CD4-positive, CD25-positive, alpha-beta regulatory T cell (primary cell): ENCODE measurements around the gene WNT8B. TPM values are rescaled to one million over a fixed set of nuclear protein-coding genes. Genes with fewer than 3 reads are reported as not detected.

Source experiments
- ATAC-seq, 2 donors: fragments of 150-1000 bp; cut with Tn5 transposase; one replicate each; pipeline ENCODE4 v1.10.0; 2021; ENCODE audit warnings: low read depth in 2 of 2, moderate number of reproducible peaks in 2 of 2, moderate library complexity in 1 of 2
- DNase-seq, 3 donors: peaks; one replicate each; pipeline versions ENCODE4 v3.0.0 to v3.0.0-alpha.2; 2012 to 2022; ENCODE audit warnings: mixed read lengths in 1 of 3
- H3K27ac ChIP-seq: one replicate; pipeline ENCODE4 v1.7.0; 2013; ENCODE audit warnings: mild to moderate bottlenecking, low read length; ENCODE audit not compliant: insufficient read depth, poor library complexity, severe bottlenecking
- H3K27me3 ChIP-seq: one replicate; pipeline ENCODE4 v1.7.0; 2013; ENCODE audit warnings: low read length; ENCODE audit not compliant: control insufficient read depth, insufficient read depth
- H3K36me3 ChIP-seq: one replicate; pipeline ENCODE4 v1.7.0; 2013; ENCODE audit warnings: mild to moderate bottlenecking, low read length, moderate library complexity; ENCODE audit not compliant: control insufficient read depth, insufficient read depth
- H3K4me1 ChIP-seq: 2 replicates; pipeline ENCODE4 v1.7.0; 2013; ENCODE audit warnings: mild to moderate bottlenecking, low read length; ENCODE audit not compliant: insufficient read depth, control insufficient read depth, poor library complexity, severe bottlenecking
- H3K4me3 ChIP-seq: one replicate; pipeline ENCODE4 v1.7.0; 2013; ENCODE audit warnings: low read depth, mild to moderate bottlenecking, low read length, moderate library complexity
- H3K9me3 ChIP-seq, 2 experiments: 1 replicate in 1 of 2; 2 replicates in 1 of 2; pipeline ENCODE4 v1.7.0; 2013; ENCODE audit warnings: low read length in 2 of 2, mild to moderate bottlenecking in 1 of 2, moderate library complexity in 1 of 2; ENCODE audit not compliant: control insufficient read depth in 2 of 2
- H3K27ac Mint-ChIP-seq, 3 donors: one replicate each; pipeline ENCODE4 v1.8.0; 2020 to 2022; ENCODE audit warnings: mild to moderate bottlenecking in 3 of 3, mixed read lengths in 3 of 3, moderate library complexity in 2 of 3
- H3K27me3 Mint-ChIP-seq: one replicate; pipeline ENCODE4 v1.8.0; 2022; ENCODE audit warnings: mild to moderate bottlenecking, mixed read lengths
- H3K36me3 Mint-ChIP-seq: one replicate; pipeline ENCODE4 v1.8.0; 2020; ENCODE audit warnings: mixed read lengths
- H3K4me1 Mint-ChIP-seq, 4 donors: one replicate each; pipeline ENCODE4 v1.8.0; 2020 to 2022; ENCODE audit warnings: mixed read lengths in 4 of 4, mild to moderate bottlenecking in 1 of 4
- H3K4me3 Mint-ChIP-seq, 4 donors: one replicate each; pipeline ENCODE4 v1.8.0; 2020 to 2022; ENCODE audit warnings: mild to moderate bottlenecking in 4 of 4, mixed read lengths in 4 of 4, moderate library complexity in 3 of 4
- H3K9me3 Mint-ChIP-seq, 7 donors: one replicate each; pipeline ENCODE4 v1.8.0; 2020 to 2022; ENCODE audit warnings: mixed read lengths in 7 of 7, mild to moderate bottlenecking in 3 of 7, moderate library complexity in 2 of 7
- polyA plus RNA-seq, 4 donors: library from polyadenylated mRNA; unstranded; fragments of 300-500 nt; fragmentation: Illumina TruSeq; gene quantifications; one replicate each; pipeline ENCODE4 v1.2.3, GENCODE V29; 2021
- total RNA-seq: library from RNA; stranded (reverse); gene quantifications from one replicate; pipeline ENCODE4 v1.2.3, GENCODE V29; 2022

Gene WNT8B
- total and polyA plus RNA-seq, 5 donors from 2014 or later, result 0.07 TPM; not detected in 4

DNA sequence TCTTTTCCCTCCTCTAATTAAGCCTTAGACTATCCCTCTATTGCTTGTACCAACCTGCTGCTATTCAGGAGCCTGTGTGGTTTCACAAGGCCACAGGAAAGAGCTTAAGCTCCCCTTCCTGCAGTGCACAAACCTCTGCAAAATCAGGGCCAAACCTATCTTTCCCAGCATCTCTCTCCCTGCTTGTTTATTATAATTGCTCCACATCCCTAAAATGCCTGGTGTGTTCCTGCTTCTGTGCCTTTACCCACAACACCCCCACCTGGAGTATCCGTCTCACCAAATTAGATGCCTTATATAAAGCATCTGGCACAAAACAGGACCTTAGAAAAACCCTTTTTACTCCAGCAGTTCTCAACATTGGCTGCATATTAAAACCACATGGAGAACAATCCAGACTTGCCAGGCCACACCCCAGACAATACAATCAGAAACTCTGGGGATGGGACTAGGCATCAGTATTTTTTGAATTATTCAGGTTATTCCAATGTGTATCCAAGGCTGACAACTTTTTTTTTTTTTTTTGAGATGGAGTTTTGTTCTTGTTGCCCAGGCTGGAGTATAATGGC lies 40.2 kb downstream of the WNT8B start:
- Mint-ChIP-seq H3K36me3 (peaks cover 63% of the 10 kb centered on the region), H3K27ac (peak overlapping the region in 1 of 3 donors; percentile 31), H3K4me3 (no peak overlapping the region), H3K27me3 (no peaks in the 10 kb centered on the region), H3K4me1 (peaks cover 6 to 22% (median 17%) of the 10 kb centered on the region in 4 donors), H3K9me3 (no peaks in the 10 kb centered on the region)
- H3K27me3 ChIP-seq, result no peaks in the 10 kb centered on the region
- H3K27ac ChIP-seq, result no peak overlapping the region
- H3K4me3 ChIP-seq, result no peak overlapping the region
- peaks cover 10% of the 10 kb centered on the region for H3K4me1 ChIP-seq
- no peak for DNase-seq
- no peaks in the 10 kb centered on the region for H3K9me3 ChIP-seq
- no peak for ATAC-seq
- peaks cover 56% of the 10 kb centered on the region for H3K36me3 ChIP-seq

GRCh38 chr10:100504096-100504495 lies 41.3 kb downstream of the WNT8B start:
- Histone ChIP-seq H3K27ac (no peak overlapping the region), H3K9me3 (no peaks in the 10 kb centered on the region), H3K4me3 (no peak overlapping the region), H3K36me3 (peaks cover 48% of the 10 kb centered on the region), H3K27me3 (no peaks in the 10 kb centered on the region), H3K4me1 (peaks cover 21% of the 10 kb centered on the region)
- no peaks in the 10 kb centered on the region for H3K9me3 Mint-ChIP-seq
- DNase-seq (no peak), ATAC-seq (no peak)
- H3K36me3 Mint-ChIP-seq, result peaks cover 59% of the 10 kb centered on the region
- H3K27me3 Mint-ChIP-seq, result no peaks in the 10 kb centered on the region
- H3K4me3 Mint-ChIP-seq, result no peak overlapping the region
- peaks cover 11 to 32% (median 25%) of the 10 kb centered on the region in 4 donors for H3K4me1 Mint-ChIP-seq
- no peak overlapping the region for H3K27ac Mint-ChIP-seq

GRCh38 chr10:100505164-100505563 lies 42.4 kb downstream of the WNT8B start:
- peak overlapping the region in 1 of 3 donors; percentile 56 for H3K27ac Mint-ChIP-seq
- no peak for ATAC-seq
- H3K9me3 Mint-ChIP-seq, result no peaks in the 10 kb centered on the region
- H3K27me3 Mint-ChIP-seq, result no peaks in the 10 kb centered on the region
- peaks cover 32% of the 10 kb centered on the region for H3K4me1 ChIP-seq
- H3K27ac ChIP-seq, result no peak overlapping the region
- H3K9me3 ChIP-seq, result no peaks in the 10 kb centered on the region
- H3K27me3 ChIP-seq, result no peaks in the 10 kb centered on the region
- peaks cover 20 to 43% (median 34%) of the 10 kb centered on the region in 4 donors for H3K4me1 Mint-ChIP-seq
- DNase-seq, result no peak
- no peak overlapping the region for H3K4me3 Mint-ChIP-seq
- H3K36me3 Mint-ChIP-seq, result peaks cover 50% of the 10 kb centered on the region
- no peak overlapping the region for H3K4me3 ChIP-seq
- peaks cover 48% of the 10 kb centered on the region for H3K36me3 ChIP-seq

- no peaks in the 10 kb centered on the region for H3K9me3 ChIP-seq
- Mint-ChIP-seq H3K36me3 (peaks cover 46% of the 10 kb centered on the region), H3K9me3 (no peaks in the 10 kb centered on the region), H3K27ac (peak overlapping the region; percentile 62 to 77 (median 62)), H3K4me3 (peak overlapping the region in 1 of 4 donors; percentile 35), H3K27me3 (no peaks in the 10 kb centered on the region), H3K4me1 (peaks cover 25 to 59% (median 46%) of the 10 kb centered on the region in 4 donors)
- no peak for DNase-seq
- no peak overlapping the region for H3K4me3 ChIP-seq
- peaks cover 48% of the 10 kb centered on the region for H3K4me1 ChIP-seq
- no peak for ATAC-seq
- H3K27me3 ChIP-seq, result no peaks in the 10 kb centered on the region
- no peak overlapping the region for H3K27ac ChIP-seq
- peaks cover 37% of the 10 kb centered on the region for H3K36me3 ChIP-seq
Measured at GRCh38 chr10:100506596-100507356, 44.0 kb downstream of the WNT8B start.

- H3K36me3 ChIP-seq, result peaks cover 32% of the 10 kb centered on the region
- Mint-ChIP-seq H3K27me3 (no peaks in the 10 kb centered on the region), H3K4me1 (peaks cover 25 to 65% (median 50%) of the 10 kb centered on the region in 4 donors), H3K27ac (peak overlapping the region in 2 of 3 donors; percentile 15 to 44), H3K9me3 (no peaks in the 10 kb centered on the region), H3K4me3 (no peak overlapping the region), H3K36me3 (peaks cover 42% of the 10 kb centered on the region)
- H3K27me3 ChIP-seq, result no peaks in the 10 kb centered on the region
- no peak overlapping the region for H3K4me3 ChIP-seq
- ATAC-seq (no peak), DNase-seq (no peak)
- no peak overlapping the region for H3K27ac ChIP-seq
- H3K4me1 ChIP-seq, result peaks cover 54% of the 10 kb centered on the region
- H3K9me3 ChIP-seq, result no peaks in the 10 kb centered on the region
Measured at GRCh38 chr10:100507357-100507732, 44.5 kb downstream of the WNT8B start.

DNA sequence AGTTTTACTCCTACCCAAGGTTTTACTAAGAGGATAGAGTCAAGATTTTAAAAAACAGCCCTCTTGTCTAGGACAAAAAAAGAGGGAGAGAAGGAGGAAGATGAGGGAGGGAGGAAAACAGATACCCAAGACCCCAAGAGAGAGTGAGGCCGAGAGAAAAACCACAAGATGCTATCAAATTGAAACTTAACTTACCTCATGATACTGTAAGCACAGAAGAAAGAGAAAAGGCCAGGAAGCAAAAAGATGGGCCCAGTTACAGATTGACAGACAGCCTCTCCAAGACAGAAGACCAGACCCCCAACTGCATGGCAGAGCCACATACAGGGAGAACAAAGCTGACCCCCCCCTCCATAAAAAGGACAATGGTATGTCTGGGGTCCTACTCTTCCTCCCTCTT lies 45.5 kb downstream of the WNT8B start:
- H3K27ac Mint-ChIP-seq, result peak overlapping the region; percentile 88 to 97 (median 95)
- H3K36me3 Mint-ChIP-seq, result peaks cover 39% of the 10 kb centered on the region
- H3K9me3 Mint-ChIP-seq, result no peaks in the 10 kb centered on the region
- peaks cover 25 to 73% (median 57%) of the 10 kb centered on the region in 4 donors for H3K4me1 Mint-ChIP-seq
- H3K4me1 ChIP-seq, result peaks cover 62% of the 10 kb centered on the region
- peak overlapping the region; percentile 54 for H3K27ac ChIP-seq
- H3K27me3 Mint-ChIP-seq, result no peaks in the 10 kb centered on the region
- no peaks in the 10 kb centered on the region for H3K9me3 ChIP-seq
- ATAC-seq (no peak), DNase-seq (peak in 1 of 3 donors; percentile 44)
- peak overlapping the region; percentile 8 to 77 (median 33) for H3K4me3 Mint-ChIP-seq
- peaks cover 26% of the 10 kb centered on the region for H3K36me3 ChIP-seq
- no peaks in the 10 kb centered on the region for H3K27me3 ChIP-seq
- peak overlapping the region; percentile 27 for H3K4me3 ChIP-seq

DNA sequence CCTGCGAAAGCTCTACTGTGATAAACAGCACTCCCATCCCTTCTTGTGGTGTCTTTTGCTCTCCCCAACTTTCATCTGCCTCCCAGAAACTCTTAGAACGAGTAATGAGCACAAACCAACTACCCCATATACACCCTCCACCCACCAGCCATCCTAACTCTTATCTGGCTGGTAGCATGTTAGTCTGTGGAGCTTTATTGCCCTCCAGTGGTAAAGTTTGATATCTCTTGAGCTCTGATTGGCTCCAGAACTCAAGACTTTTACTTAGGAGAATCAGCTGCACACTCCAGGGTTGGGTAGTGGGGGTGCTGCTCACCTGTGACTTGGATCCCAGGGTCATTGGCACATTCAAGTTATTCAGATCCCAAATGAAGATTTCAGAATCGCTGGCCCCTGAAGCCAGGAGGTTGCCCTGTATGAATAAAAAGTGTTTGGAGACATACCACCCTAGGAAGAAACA lies 45.9 kb downstream of the WNT8B start:
- H3K4me3 ChIP-seq, result peak overlapping the region; percentile 50

More for the DNA sequence above, 45.9 kb downstream of the WNT8B start:
- Histone ChIP-seq H3K27ac (peak overlapping the region; percentile 69), H3K36me3 (peaks cover 26% of the 10 kb centered on the region), H3K4me1 (peaks cover 62% of the 10 kb centered on the region), H3K27me3 (no peaks in the 10 kb centered on the region), H3K9me3 (no peaks in the 10 kb centered on the region)
- peaks cover 25 to 73% (median 57%) of the 10 kb centered on the region in 4 donors for H3K4me1 Mint-ChIP-seq
- peak overlapping the region; percentile 88 to 97 (median 95) for H3K27ac Mint-ChIP-seq
- DNase-seq (peak; percentile 31 to 93 (median 75)), ATAC-seq (peak; percentile 53 to 57)
- H3K4me3 Mint-ChIP-seq, result peak overlapping the region; percentile 8 to 87 (median 64)
- H3K36me3 Mint-ChIP-seq, result peaks cover 37% of the 10 kb centered on the region
- H3K9me3 Mint-ChIP-seq, result no peaks in the 10 kb centered on the region
- H3K27me3 Mint-ChIP-seq, result no peaks in the 10 kb centered on the region
